Vagina (tissue), 2 donors: ENCODE data around the gene LDLRAD4.

Experiments used
- CTCF ChIP-seq, 3 experiments: fragments of 450-650 bp in 2 of 3; fragments of 200-600 bp in 1 of 3; sonication (generic) in 1 of 3; IDR thresholded peaks; one replicate each; pipeline ENCODE4 v1.5.1; 2017 to 2019; ENCODE audit warnings: antibody characterized with exemption in 3 of 3, mild to moderate bottlenecking in 2 of 3, moderate library complexity in 2 of 3
- POLR2A ChIP-seq, 2 donors: fragments of 450-650 bp; IDR thresholded peaks; one replicate each; pipeline ENCODE4 v1.6.1; 2017; ENCODE audit warnings: antibody characterized with exemption in 2 of 2, mild to moderate bottlenecking in 2 of 2, moderate library complexity in 2 of 2
- POLR2AphosphoS5 ChIP-seq, 2 donors: sonication (generic); formaldehyde crosslinking; IDR thresholded peaks; one replicate each; pipeline ENCODE4 v1.9.0; 2017; ENCODE audit warnings: antibody characterized with exemption in 2 of 2, mild to moderate bottlenecking in 2 of 2, low read depth in 1 of 2; ENCODE audit not compliant: insufficient read depth in 1 of 2

- no peak for TF ChIP-seq CTCF (IDR thresholded peaks at IDR 0.05)
- no peak for TF ChIP-seq POLR2A (IDR thresholded peaks at IDR 0.05)
- no peak for TF ChIP-seq POLR2AphosphoS5 (IDR thresholded peaks at IDR 0.05; ENCODE audit: insufficient read depth in 1 of 2, low read depth in 1 of 2)
Measured at GRCh38 chr18:13653746-13654433, 435.3 kb downstream of the LDLRAD4 start.
